A549 (cell line): ENCODE measurements around the gene TTC28. TPM values are rescaled to one million over a fixed set of nuclear protein-coding genes. Genes with fewer than 3 reads are reported as not detected.
A peak's percentile ranks its signal among the peaks of the same experiment; 100 is the strongest.

Experiments
- ATAC-seq, 2 experiments: fragments of 200-7000 bp in 1 of 2; fragments of >200 bp in 1 of 2; cut with Nextera tagmentation in 1 of 2; cut with Tn5 transposase in 1 of 2; 3 replicates each; pipeline versions ENCODE4 v1.8.0 to v1.9.1; 2018 to 2020; ENCODE audit warnings: mild to moderate bottlenecking in 1 of 2, moderate library complexity in 1 of 2
- CTCF ChIA-PET: fragments of 300-600 bp; sonication (Branson Sonifier 250); formaldehyde crosslinking; extraction: SDS; loops from one replicate; lab custom pipeline; 2021; ENCODE audit warnings: antibody characterized with exemption, inconsistent platforms; lab: Yijun Ruan, JAX
- POLR2A ChIA-PET: fragments of 350-600 bp; formaldehyde crosslinking; extraction: SDS; loops from one replicate; lab custom pipeline; 2021; ENCODE audit warnings: antibody characterized with exemption, inconsistent platforms; lab: Yijun Ruan, JAX
- DNase-seq, 2 experiments: peaks; one replicate each; pipeline versions ENCODE4 v3.0.0 to v3.0.0-alpha.2; 2011 to 2016; ENCODE audit warnings: low read depth in 1 of 2, low spot score in 1 of 2
- FAIRE-seq: peaks from 2 replicates; lab custom pipeline; 2011; peaks lifted over from hg19 to GRCh38; lab: Jason Lieb, UNC
- H3K27ac ChIP-seq, 2 experiments: fragments of >200 bp; sonication (Bioruptor Twin); formaldehyde crosslinking; 3 replicates each; pipeline ENCODE4 v1.5.1; 2016 to 2017
- H3K4me1 ChIP-seq: fragments of >200 bp; sonication (Bioruptor Twin); formaldehyde crosslinking; 3 replicates; pipeline ENCODE4 v1.6.1; 2016
- H3K4me2 ChIP-seq: fragments of >200 bp; sonication (Bioruptor Twin); formaldehyde crosslinking; 3 replicates; pipeline ENCODE4 v1.6.1; 2016
- H3K4me3 ChIP-seq: fragments of >200 bp; sonication (Bioruptor Twin); formaldehyde crosslinking; 3 replicates; pipeline ENCODE4 v1.5.1; 2016
- H3K9me3 ChIP-seq: fragments of >200 bp; sonication (Bioruptor Twin); formaldehyde crosslinking; 3 replicates; pipeline ENCODE4 v1.6.1; 2016
- BCL3 ChIP-seq: fragments of >200 bp; sonication (Bioruptor Twin); formaldehyde crosslinking; IDR thresholded peaks from 3 replicates; pipeline ENCODE4 v1.6.1; 2016
- BHLHE40 ChIP-seq: IDR thresholded peaks from 2 replicates; pipeline ENCODE4 v1.6.1; 2012; ENCODE audit warnings: low read depth, low read length, inconsistent platforms
- CBX2 ChIP-seq: fragments of 200-600 bp; sonication (generic); IDR thresholded peaks from 2 replicates; pipeline ENCODE4 v1.6.1; 2016; ENCODE audit warnings: low read depth, mild to moderate bottlenecking, borderline replicate concordance
- CBX8 ChIP-seq: fragments of 200-600 bp; sonication (generic); IDR thresholded peaks from 2 replicates; pipeline ENCODE4 v1.6.1; 2016
- E2F6 ChIP-seq: IDR thresholded peaks from 2 replicates; pipeline ENCODE4 v1.6.1; 2012; ENCODE audit warnings: low read depth, borderline replicate concordance
- EHMT2 ChIP-seq: fragments of 200-600 bp; sonication (generic); IDR thresholded peaks from 2 replicates; pipeline ENCODE4 v1.6.1; 2016; ENCODE audit warnings: antibody characterized with exemption, low read depth, mild to moderate bottlenecking, moderate library complexity
- ESRRA ChIP-seq: fragments of 150-350 bp; IDR thresholded peaks from 2 replicates; pipeline ENCODE4 v1.6.1; 2014; ENCODE audit warnings: mild to moderate bottlenecking, low read length, borderline replicate concordance
- FOSL2 ChIP-seq, 2 experiments: fragments of 450-650 bp in 1 of 2; fragments of >200 bp in 1 of 2; sonication (Bioruptor Twin) in 1 of 2; formaldehyde crosslinking; IDR thresholded peaks; 2 replicates each; pipeline versions ENCODE4 v1.5.0 to v1.6.1; 2016 to 2020; ENCODE audit warnings: mild to moderate bottlenecking in 1 of 2, moderate library complexity in 1 of 2
- FOXS1 ChIP-seq: fragments of 250-450 bp; sonication (Bioruptor Pico); IDR thresholded peaks from 2 replicates; pipeline ENCODE4 v1.5.0; 2020; ENCODE audit warnings: mild to moderate bottlenecking, moderate library complexity
- GATA3 ChIP-seq: IDR thresholded peaks from 2 replicates; pipeline ENCODE4 v1.6.1; 2012; ENCODE audit warnings: borderline replicate concordance
- HES2 ChIP-seq: fragments of >200 bp; sonication (Bioruptor Twin); formaldehyde crosslinking; IDR thresholded peaks from 2 replicates; pipeline ENCODE4 v1.6.1; 2016
- HEYL ChIP-seq: fragments of 250-450 bp; sonication (Bioruptor Pico); IDR thresholded peaks from 2 replicates; pipeline ENCODE4 v1.8.0; 2021; ENCODE audit warnings: mild to moderate bottlenecking, moderate library complexity
- HOXB5 ChIP-seq: fragments of 250-450 bp; sonication (Bioruptor Pico); IDR thresholded peaks from 2 replicates; pipeline ENCODE4 v1.5.0; 2020; ENCODE audit warnings: mild to moderate bottlenecking, moderate library complexity
- JUN ChIP-seq, 2 experiments: fragments of >200 bp; sonication (Bioruptor Twin); formaldehyde crosslinking; IDR thresholded peaks; 2 replicates in 1 of 2; 3 replicates in 1 of 2; pipeline ENCODE4 v1.6.1; 2016 to 2017
- JUNB ChIP-seq: fragments of >200 bp; sonication (Bioruptor Twin); formaldehyde crosslinking; IDR thresholded peaks from 2 replicates; pipeline ENCODE4 v1.6.1; 2016
- KDM5A ChIP-seq: fragments of 200-600 bp; sonication (generic); IDR thresholded peaks from 2 replicates; pipeline ENCODE4 v1.6.1; 2016; ENCODE audit warnings: antibody characterized with exemption, mild to moderate bottlenecking
- MAFK ChIP-seq: fragments of 450-650 bp; IDR thresholded peaks from 2 replicates; pipeline ENCODE4 v1.6.1; 2014; ENCODE audit not compliant: partially characterized antibody
- MAX ChIP-seq: IDR thresholded peaks from 2 replicates; pipeline ENCODE4 v1.6.1; 2012
- NFE2L2 ChIP-seq: fragments of 150-350 bp; conservative IDR thresholded peaks from 2 replicates; pipeline ENCODE4 v1.6.1; 2014; ENCODE audit warnings: low read length
- NPAS2 ChIP-seq: fragments of 250-450 bp; sonication (Bioruptor Pico); IDR thresholded peaks from 2 replicates; pipeline ENCODE4 v1.8.0; 2022; ENCODE audit warnings: mild to moderate bottlenecking, moderate library complexity, borderline replicate concordance
- NR3C1 ChIP-seq: fragments of >200 bp; sonication (Bioruptor Twin); formaldehyde crosslinking; IDR thresholded peaks from 3 replicates; pipeline ENCODE4 v1.6.1; 2017
- POLR2A ChIP-seq: IDR thresholded peaks from 2 replicates; pipeline ENCODE4 v1.6.1; 2012; ENCODE audit warnings: mild to moderate bottlenecking, low read length
- RNF2 ChIP-seq: fragments of 200-600 bp; sonication (generic); IDR thresholded peaks from 2 replicates; pipeline ENCODE4 v1.6.1; 2016; ENCODE audit warnings: low read depth, mild to moderate bottlenecking, antibody characterized with exemption, moderate library complexity, borderline replicate concordance
- SREBF2 ChIP-seq: fragments of 450-650 bp; IDR thresholded peaks from 2 replicates; pipeline ENCODE4 v1.6.1; 2014; ENCODE audit warnings: mild to moderate bottlenecking, moderate library complexity
- USF2 ChIP-seq: fragments of 450-650 bp; IDR thresholded peaks from 2 replicates; pipeline ENCODE4 v1.6.1; 2014; ENCODE audit warnings: antibody characterized with exemption
- ZC3H11A ChIP-seq: fragments of 450-650 bp; IDR thresholded peaks from 2 replicates; pipeline ENCODE4 v1.6.1; 2014; ENCODE audit warnings: antibody characterized with exemption, mild to moderate bottlenecking
- ZNF302 ChIP-seq: fragments of 250-450 bp; sonication (Bioruptor Pico); IDR thresholded peaks from 2 replicates; pipeline ENCODE4 v1.9.0; 2021; ENCODE audit warnings: inconsistent platforms, mild to moderate bottlenecking, moderate library complexity
- ZSCAN20 ChIP-seq: fragments of 250-450 bp; sonication (Bioruptor Pico); IDR thresholded peaks from 2 replicates; pipeline ENCODE4 v1.8.0; 2022; ENCODE audit warnings: mild to moderate bottlenecking, moderate library complexity
- WGBS: methylation state at CpG from one replicate; pipeline ENCODE4 v1.1.6; 2017; ENCODE audit errors: missing lambda C conversion rate; 5-methylcytosine and 5-hydroxymethylcytosine counted together
- polyA plus RNA-seq, 4 experiments: library from polyadenylated mRNA; depleted of rRNA in 3 of 4; stranded (reverse); fragments of >200 nt; fragmentation: RNase III in 1 of 4; extraction: RNeasy Plus Mini Kit Qiagen cat#74134 plus additional on column Dnase treatment in 1 of 4; gene quantifications; 2 replicates in 3 of 4; 3 replicates in 1 of 4; pipeline ENCODE4 v1.2.3, GENCODE V29; 2011 to 2017

The TTC28 gene
- polyA plus RNA-seq, 2 of the 4 experiments (the other 2 are of a cell fraction), result 2.6 to 3.8 TPM

GRCh38 chr22:28172892-28173670, 506.6 kb downstream of the TTC28 start:
- no peak for ATAC-seq
- CTCF ChIA-PET, result no interaction called here
- H3K9me3 ChIP-seq, result no peaks in the 10 kb centered on the region
- H3K4me1 ChIP-seq, result peaks cover 7% of the 10 kb centered on the region; the same call in 1 of the 3 replicates
- TF ChIP-seq NPAS2 (no peak), MAFK (no peak), CBX8 (no peak), NR3C1 (no peak), ESRRA (no peak), HEYL (CRISPR knock-in tag) (no peak), BCL3 (no peak), HOXB5 (CRISPR knock-in tag) (no peak), SREBF2 (no peak), USF2 (no peak), FOXS1 (CRISPR knock-in tag) (no peak), MAX (no peak), ZSCAN20 (no peak), JUN (IDR thresholded peaks at IDR 0.05) (no peak), E2F6 (no peak), CBX2 (no peak), ZC3H11A (no peak), JUNB (no peak)
- 0 out of 3 replicates have a peak overlapping the region, but pooled peaks have one; percentile 9 for H3K4me2 ChIP-seq
- 29% methylated on average over 4 of the region's 4 CpGs for WGBS
- FAIRE-seq, result no peak
- DNase-seq, result no peak
- POLR2A ChIA-PET, result no interaction called here
- no peak overlapping the region for H3K27ac ChIP-seq
- H3K4me3 ChIP-seq, result no peak overlapping the region

GRCh38 chr22:28171712-28172111, 507.9 kb downstream of the TTC28 start:
- no peak for FAIRE-seq

More at GRCh38 chr22:28171712-28172111, 507.9 kb downstream of the TTC28 start:
- DNase-seq (no peak), ATAC-seq (no peak)
- H3K9me3 ChIP-seq, result no peaks in the 10 kb centered on the region
- no peak overlapping the region for H3K4me3 ChIP-seq
- ChIA-PET CTCF (no interaction called here), POLR2A (no interaction called here)
- TF ChIP-seq POLR2A, result no peak
- no peak for TF ChIP-seq BHLHE40
- no peak for TF ChIP-seq BCL3
- no peak for TF ChIP-seq RNF2
- TF ChIP-seq GATA3, result no peak
- no peak for TF ChIP-seq ZNF302 (CRISPR knock-in tag)
- no peak for TF ChIP-seq KDM5A
- TF ChIP-seq FOSL2 (IDR thresholded peaks at IDR 0.05), result no peak
- TF ChIP-seq FOSL2 (CRISPR knock-in tag; IDR thresholded peaks at IDR 0.05), result no peak
- TF ChIP-seq NFE2L2, result no peak
- no peak for TF ChIP-seq EHMT2
- TF ChIP-seq HES2, result no peak
- no peak overlapping the region for H3K4me2 ChIP-seq
- no peak overlapping the region for H3K27ac ChIP-seq
- H3K4me1 ChIP-seq, result peaks cover 7% of the 10 kb centered on the region; the same call in 1 of the 3 replicates
